Subcutaneous adipose tissue (tissue), 4 donors: Measurements from ENCODE around the gene TCAP. TPM values are rescaled to one million over a fixed set of nuclear protein-coding genes. Genes with fewer than 3 reads are reported as not detected.

Experiments
- CTCF ChIP-seq: fragments of 450-650 bp; IDR thresholded peaks from one replicate; pipeline ENCODE4 v1.5.1; 2016; ENCODE audit warnings: low read depth, mild to moderate bottlenecking, control low read depth, antibody characterized with exemption, moderate library complexity
- total RNA-seq, 4 donors: library from RNA; depleted of rRNA; stranded (reverse); fragments of >200 nt; gene quantifications; one replicate each; pipeline ENCODE4 v1.1.0, GENCODE V29; 2016

The TCAP gene
- total RNA-seq, 4 donors from 2014 or later = 0.33 to 6.8 (median 0.66) TPM; not detected in 1

GRCh38 chr17:39697961-39698360 is 32.8 kb downstream of the TCAP start:
- TF ChIP-seq CTCF = no peak

GRCh38 chr17:39699818-39700147 is 34.6 kb downstream of the TCAP start, which contains the start of gene ERBB2:
TSS of gene ERBB2 (plus strand) at chr17:39700064. CDS start at chr17:39700239, 175 bp downstream.
- no peak for TF ChIP-seq CTCF

GRCh38 chr17:39700148-39700987 is 35.2 kb downstream of the TCAP start:
- no peak for TF ChIP-seq CTCF

- no peak for TF ChIP-seq CTCF
These were observed 36.0 kb downstream of the TCAP start for GRCh38 chr17:39701012-39701783.

- no peak for TF ChIP-seq CTCF
These were observed 36.8 kb downstream of the TCAP start for GRCh38 chr17:39701784-39702422.

- TF ChIP-seq CTCF = no peak
These were observed 38.0 kb downstream of the TCAP start for GRCh38 chr17:39702901-39703893.
